Heart right ventricle (tissue), 16 donors: Measurements from ENCODE around the gene NAB1. TPM values are rescaled to one million over a fixed set of nuclear protein-coding genes. Genes with fewer than 3 reads are reported as not detected.

Experiments used
- ATAC-seq, 8 donors: fragments of 200-7000 bp; cut with Tn5 transposase; one replicate each; pipeline ENCODE4 v1.9.1; 2020; ENCODE audit warnings: mild to moderate bottlenecking in 8 of 8, moderate library complexity in 8 of 8, moderate number of reproducible peaks in 1 of 8
- DNase-seq, 2 donors: peaks; one replicate each; pipeline ENCODE4 v3.0.0-alpha.2; 2020
- H3K27ac ChIP-seq, 10 donors: fragments of 200-600 bp; sonication (generic) in 2 of 10; one replicate each; pipeline versions ENCODE4 v1.5.0 to v1.8.0; 2020 to 2022; ENCODE audit warnings: mild to moderate bottlenecking in 3 of 10
- H3K27me3 ChIP-seq, 7 donors: fragments of 200-600 bp; one replicate each; pipeline ENCODE4 v1.8.0; 2021 to 2022; ENCODE audit warnings: mild to moderate bottlenecking in 2 of 7
- H3K36me3 ChIP-seq, 9 donors: fragments of 200-600 bp; sonication (generic) in 1 of 9; one replicate each; pipeline versions ENCODE4 v1.5.0 to v1.8.0; 2020 to 2022; ENCODE audit warnings: mild to moderate bottlenecking in 2 of 9
- H3K4me1 ChIP-seq, 9 donors: fragments of 200-600 bp; sonication (generic) in 1 of 9; one replicate each; pipeline versions ENCODE4 v1.5.0 to v1.8.0; 2020 to 2022; ENCODE audit warnings: mild to moderate bottlenecking in 4 of 9
- H3K4me3 ChIP-seq, 10 donors: fragments of 200-600 bp; sonication (generic) in 2 of 10; one replicate each; pipeline versions ENCODE4 v1.5.0 to v1.8.0; 2020 to 2022; ENCODE audit warnings: mild to moderate bottlenecking in 7 of 10, moderate library complexity in 2 of 10
- H3K9me3 ChIP-seq, 11 donors: fragments of 200-600 bp in 10 of 11; sonication (generic) in 2 of 11; one replicate each; pipeline versions ENCODE4 v1.5.0 to v1.8.0; 2013 to 2022; ENCODE audit warnings: mild to moderate bottlenecking in 2 of 11, control low read depth in 1 of 11, moderate library complexity in 1 of 11
- WGBS, 2 donors: extraction: QIAGEN DNeasy Blood & Tissue Kit; methylation state at CpG; one replicate each; pipeline ENCODE4 v1.1.7; 2013; ENCODE audit warnings: inconsistent platforms in 1 of 2; 5-methylcytosine and 5-hydroxymethylcytosine counted together
- intact Hi-C, 10 donors: fragments of 100-400 bp; cut with DNase I; formaldehyde crosslinking; loops; one replicate each; pipeline versions ENCODE4 v1.11.1 to v1.14.2; 2022
- polyA plus RNA-seq, 2 donors: library from polyadenylated mRNA; stranded (reverse); fragments of 200-250 nt; gene quantifications; one replicate each; pipeline ENCODE4 v1.2.3, GENCODE V29; 2013
- total RNA-seq, 10 donors: library from RNA; stranded (reverse); fragmentation: NEBNext Ultra II Directional in 3 of 10; extraction: Animal tissue kit (Norgen Biotek cat#: 25700) in 3 of 10; gene quantifications; one replicate each; pipeline versions ENCODE4 v1.2.1 to v1.2.4, GENCODE V29; 2021 to 2023
- TF ChIP-seq, protein P1 (sequence below), 9 donors: fragments of 200-600 bp; sonication (generic) in 2 of 9; IDR thresholded peaks; one replicate each; pipeline versions ENCODE4 v1.5.0 to v1.8.0; 2021 to 2022; ENCODE audit warnings: antibody characterized with exemption in 9 of 9, mild to moderate bottlenecking in 5 of 9, moderate library complexity in 1 of 9
- donor health status: Arrhythmogenic right ventricular cardiomyopathy.
- donor health status: ischemic (EF 13 %, LVEDD 7.1; RV severe dilation, severe dysfunction).
- donor health status: healthy with polysubstance abuse.
- donor health status: DM: no; HTN: yes; CAD: no.
- donor health status: DM: no; HTN: no; CAD: no.
- donor health status: ischemic (EF 25% LVEDD 6.9; RV normal size, moderate dysfunction).
- donor health status: ischemic (EF 25% LVEDD 5.7; RV mildly dilated, moderate dysfunction).
- donor health status: healthy.
- donor health status: DM: yes; HTN: yes; CAD: no.
- donor health status: Ischemic cardiomyopathy.
- donor health status: ischemic (EF 35%, LVEDD 5.7; RV mildly dilated, moderate dysfunction).
- donor health status: nonischemic (EF 11% LVEDD 7.7; RV severe dilation, severe dysfunction).
- donor health status: DM: yes; HTN: yes; CAD: no.
- donor health status: PGD.
- donor health status: ischemic (EF 29% LVEDD 5.4; RV normal size, mild dysfunction).
- donor health status: nonischemic (EF 23%, LVEDD 6.1; RV moderate dilation, normal function).

The NAB1 gene
- total and polyA plus RNA-seq, 12 donors = 9.3 to 41.5 (median 27.1) TPM

DNA sequence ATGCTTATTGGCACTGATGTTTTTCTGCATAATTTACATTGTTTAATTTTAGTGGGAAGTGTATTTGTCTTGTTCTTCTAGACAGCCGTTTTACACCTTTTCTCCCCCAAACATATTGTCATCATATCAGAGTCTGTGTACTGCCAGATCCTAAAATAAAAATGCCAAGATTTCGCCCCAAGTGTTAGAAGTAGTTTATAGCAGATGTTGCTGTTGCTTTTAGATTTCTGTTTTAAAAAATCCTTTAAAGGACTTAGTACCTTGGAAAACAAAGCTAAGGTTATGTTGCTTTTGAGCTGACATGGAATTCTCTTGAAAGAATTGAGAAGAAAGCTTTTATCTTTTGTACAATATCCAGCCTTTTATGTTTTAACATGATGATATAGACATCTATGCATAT, 36.0 kb downstream of the NAB1 start:
- H3K9me3 ChIP-seq = no peaks in the 10 kb centered on the region
- intact Hi-C loops = loop anchor here in 2 of 10 donors (10.0 kb wide), 2 partner anchors 280 to 290 kb away; partner anchors contain the start of gene MFSD6 (in 1 of the 2)
- TF ChIP-seq, protein P1, sequence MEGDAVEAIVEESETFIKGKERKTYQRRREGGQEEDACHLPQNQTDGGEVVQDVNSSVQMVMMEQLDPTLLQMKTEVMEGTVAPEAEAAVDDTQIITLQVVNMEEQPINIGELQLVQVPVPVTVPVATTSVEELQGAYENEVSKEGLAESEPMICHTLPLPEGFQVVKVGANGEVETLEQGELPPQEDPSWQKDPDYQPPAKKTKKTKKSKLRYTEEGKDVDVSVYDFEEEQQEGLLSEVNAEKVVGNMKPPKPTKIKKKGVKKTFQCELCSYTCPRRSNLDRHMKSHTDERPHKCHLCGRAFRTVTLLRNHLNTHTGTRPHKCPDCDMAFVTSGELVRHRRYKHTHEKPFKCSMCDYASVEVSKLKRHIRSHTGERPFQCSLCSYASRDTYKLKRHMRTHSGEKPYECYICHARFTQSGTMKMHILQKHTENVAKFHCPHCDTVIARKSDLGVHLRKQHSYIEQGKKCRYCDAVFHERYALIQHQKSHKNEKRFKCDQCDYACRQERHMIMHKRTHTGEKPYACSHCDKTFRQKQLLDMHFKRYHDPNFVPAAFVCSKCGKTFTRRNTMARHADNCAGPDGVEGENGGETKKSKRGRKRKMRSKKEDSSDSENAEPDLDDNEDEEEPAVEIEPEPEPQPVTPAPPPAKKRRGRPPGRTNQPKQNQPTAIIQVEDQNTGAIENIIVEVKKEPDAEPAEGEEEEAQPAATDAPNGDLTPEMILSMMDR (IDR thresholded peaks at IDR 0.05) = no peak
- 59 to 75% methylated on average over 2 of the region's 2 CpGs for WGBS, 2 donors
- no peak overlapping the region for H3K27ac ChIP-seq
- peaks cover 0 to 50% (median 2%) of the 10 kb centered on the region in 9 donors for H3K4me1 ChIP-seq
- H3K4me3 ChIP-seq = no peak overlapping the region
- ATAC-seq (no peak), DNase-seq (no peak)
- no peaks in the 10 kb centered on the region for H3K27me3 ChIP-seq
- H3K36me3 ChIP-seq = peaks cover 0 to 72% (median 28%) of the 10 kb centered on the region in 9 donors

DNA sequence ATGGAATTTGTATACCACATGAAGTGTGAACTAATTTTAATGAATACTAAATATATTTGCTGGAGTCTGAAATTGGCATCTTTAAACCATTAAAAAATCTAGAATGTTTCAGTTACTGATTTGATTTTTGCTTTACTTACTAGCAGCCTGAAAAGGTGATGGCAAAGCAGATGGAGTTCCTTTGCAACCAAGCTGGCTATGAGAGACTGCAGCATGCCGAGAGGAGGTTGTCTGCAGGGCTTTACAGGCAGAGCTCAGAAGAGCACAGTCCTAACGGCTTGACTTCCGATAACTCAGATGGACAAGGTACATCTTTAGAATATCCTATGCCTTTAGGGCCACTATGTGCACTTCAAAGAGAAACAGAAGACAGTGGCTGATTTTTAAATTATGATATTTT, 36.5 kb downstream of the NAB1 start:
- WGBS, 2 donors = 73 to 83% methylated on average over 3 of the region's 3 CpGs
- H3K4me1 ChIP-seq = peaks cover 0 to 46% (median 2%) of the 10 kb centered on the region in 9 donors
- no peaks in the 10 kb centered on the region for H3K9me3 ChIP-seq
- no peak for DNase-seq
- no peak overlapping the region for H3K27ac ChIP-seq
- intact Hi-C loops = loop anchor here in 2 of 10 donors (10.0 kb wide), 2 partner anchors 281 to 291 kb away; partner anchors contain the start of gene MFSD6 (in 1 of the 2)
- TF ChIP-seq, protein P1 (IDR thresholded peaks at IDR 0.05) = no peak
- ATAC-seq = no peak
- H3K4me3 ChIP-seq = no peak overlapping the region
- H3K27me3 ChIP-seq = no peaks in the 10 kb centered on the region
- peaks cover 0 to 72% (median 31%) of the 10 kb centered on the region in 9 donors for H3K36me3 ChIP-seq

DNA sequence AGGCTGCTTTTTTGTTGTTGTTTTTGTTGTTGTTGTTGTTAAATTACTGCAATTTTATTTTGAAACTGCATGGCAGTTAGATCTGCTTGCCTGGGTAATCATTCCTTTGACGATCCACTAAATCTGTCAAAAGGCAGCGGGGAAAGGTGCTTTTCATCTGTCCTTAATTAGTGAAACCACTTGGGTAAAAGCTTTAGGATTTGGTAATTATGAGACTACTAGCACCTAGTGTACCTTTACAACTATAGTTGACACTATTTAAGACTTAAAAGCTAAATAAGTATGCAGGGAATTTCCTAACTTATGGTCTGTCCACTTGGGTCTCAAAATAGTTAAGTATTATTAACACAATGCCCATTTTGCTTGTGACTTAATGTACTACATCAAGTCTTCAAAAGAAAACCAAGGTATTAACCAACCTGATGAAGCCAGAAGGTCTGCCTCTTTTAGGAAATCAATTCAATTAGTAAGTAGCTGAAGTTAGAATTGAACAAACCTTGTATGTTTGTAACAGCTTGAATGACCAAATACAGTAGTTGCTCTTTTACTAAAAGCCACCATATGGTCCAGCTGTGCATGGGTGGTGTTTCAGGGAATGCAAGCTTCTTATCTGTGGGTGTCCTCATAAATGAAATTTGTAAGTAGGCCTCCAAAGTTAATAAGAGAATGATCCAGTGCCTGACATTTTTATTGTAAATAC, 44.8 kb downstream of the NAB1 start:
- DNase-seq (no peak), ATAC-seq (peak in 1 of 8 donors; percentile 46)
- Histone ChIP-seq H3K27me3 (no peaks in the 10 kb centered on the region), H3K27ac (no peak overlapping the region), H3K36me3 (peaks cover 0 to 54% (median 13%) of the 10 kb centered on the region in 9 donors), H3K4me1 (no peaks in the 10 kb centered on the region), H3K9me3 (no peaks in the 10 kb centered on the region), H3K4me3 (no peak overlapping the region)
- WGBS, 2 donors = 91 to 97% methylated on average over 2 of the region's 2 CpGs
- TF ChIP-seq, protein P1 (IDR thresholded peaks at IDR 0.05) = no peak
- intact Hi-C loops = no loop called here

DNA sequence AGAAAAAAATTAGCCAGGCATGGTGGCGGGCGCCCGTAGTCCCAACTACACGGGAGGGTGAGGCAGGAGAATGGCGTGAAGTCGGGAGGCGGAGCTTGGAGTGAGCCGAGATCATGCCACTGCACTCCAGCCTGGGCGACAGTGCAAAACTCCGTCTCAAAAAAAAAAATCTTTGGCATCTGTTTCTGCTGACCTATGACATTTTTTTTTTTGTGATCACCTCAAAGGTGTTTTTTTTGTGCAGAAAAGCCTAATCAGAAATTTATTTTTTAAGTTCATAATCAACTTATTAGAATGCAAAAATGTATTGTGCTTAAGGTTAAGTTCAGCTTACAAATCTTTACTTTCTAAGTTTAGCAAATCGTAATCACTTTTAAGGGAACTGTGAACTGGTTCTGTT, 45.6 kb downstream of the NAB1 start:
- Histone ChIP-seq H3K4me1 (peaks cover 0 to 3% (median 0%) of the 10 kb centered on the region in 9 donors), H3K27me3 (no peaks in the 10 kb centered on the region), H3K36me3 (peaks cover 0 to 46% (median 10%) of the 10 kb centered on the region in 9 donors), H3K4me3 (no peak overlapping the region), H3K9me3 (no peaks in the 10 kb centered on the region), H3K27ac (no peak overlapping the region)
- TF ChIP-seq, protein P1 (IDR thresholded peaks at IDR 0.05) = no peak
- ATAC-seq = no peak
- intact Hi-C loops = no loop called here
- DNase-seq = no peak
- 88 to 94% methylated on average over 11 of the region's 11 CpGs for WGBS, 2 donors
